ENCODE data around the gene AR.

AR gene

GRCh38 chrX:67717571-67717970 lies 173.8 kb downstream of the AR start:
- no peak overlapping the region for H3K9ac ChIP-seq (ENCODE audit: low read length)
- no peak overlapping the region for H3K4me3 ChIP-seq (ENCODE audit: low read depth in 1 of 2, low read length in 2 of 2)
- H3K36me3 ChIP-seq (ENCODE audit: insufficient read depth, low read length) = no peaks in the 10 kb centered on the region
- peaks cover 0 to 7% of the 10 kb centered on the region in 2 donors for H3K27me3 ChIP-seq (ENCODE audit: control insufficient read depth in 1 of 2, insufficient read depth in 2 of 2, low read length in 2 of 2)
- no peaks in the 10 kb centered on the region for H3K9me3 ChIP-seq (ENCODE audit: low read length)
- no peaks in the 10 kb centered on the region for H3K4me1 ChIP-seq (ENCODE audit: insufficient read depth, low read length)
- no peak overlapping the region for H3K27ac ChIP-seq (ENCODE audit: low read depth, low read length)

- Histone ChIP-seq H3K9ac (ENCODE audit: low read length) (no peak overlapping the region), H3K36me3 (ENCODE audit: insufficient read depth, low read length) (no peaks in the 10 kb centered on the region), H3K27me3 (ENCODE audit: control insufficient read depth in 1 of 2, insufficient read depth in 2 of 2, low read length in 2 of 2) (peaks cover 0 to 7% of the 10 kb centered on the region in 2 donors), H3K27ac (ENCODE audit: low read depth, low read length) (no peak overlapping the region), H3K9me3 (ENCODE audit: low read length) (no peaks in the 10 kb centered on the region), H3K4me1 (ENCODE audit: insufficient read depth, low read length) (no peaks in the 10 kb centered on the region), H3K4me3 (ENCODE audit: low read depth in 1 of 2, low read length in 2 of 2) (no peak overlapping the region)
Observed at GRCh38 chrX:67718926-67719325, 175.1 kb downstream of the AR start.

GRCh38 chrX:67720344-67720743 lies 176.5 kb downstream of the AR start:
- Histone ChIP-seq H3K4me3 (ENCODE audit: low read depth in 1 of 2, low read length in 2 of 2) (no peak overlapping the region), H3K27me3 (ENCODE audit: control insufficient read depth in 1 of 2, insufficient read depth in 2 of 2, low read length in 2 of 2) (peaks cover 0 to 7% of the 10 kb centered on the region in 2 donors), H3K9me3 (ENCODE audit: low read length) (no peaks in the 10 kb centered on the region), H3K4me1 (ENCODE audit: insufficient read depth, low read length) (no peaks in the 10 kb centered on the region), H3K27ac (ENCODE audit: low read depth, low read length) (no peak overlapping the region), H3K36me3 (ENCODE audit: insufficient read depth, low read length) (no peaks in the 10 kb centered on the region), H3K9ac (ENCODE audit: low read length) (no peak overlapping the region)

GRCh38 chrX:67721321-67721720 lies 177.5 kb downstream of the AR start:
- H3K27ac ChIP-seq (ENCODE audit: low read depth, low read length) = no peak overlapping the region
- no peaks in the 10 kb centered on the region for H3K9me3 ChIP-seq (ENCODE audit: low read length)
- peaks cover 0 to 7% of the 10 kb centered on the region in 2 donors for H3K27me3 ChIP-seq (ENCODE audit: control insufficient read depth in 1 of 2, insufficient read depth in 2 of 2, low read length in 2 of 2)
- no peaks in the 10 kb centered on the region for H3K36me3 ChIP-seq (ENCODE audit: insufficient read depth, low read length)
- no peak overlapping the region for H3K4me3 ChIP-seq (ENCODE audit: low read depth in 1 of 2, low read length in 2 of 2)
- H3K4me1 ChIP-seq (ENCODE audit: insufficient read depth, low read length) = no peaks in the 10 kb centered on the region
- H3K9ac ChIP-seq (ENCODE audit: low read length) = no peak overlapping the region

- H3K27ac ChIP-seq (ENCODE audit: low read depth, low read length) = no peak overlapping the region
- H3K4me3 ChIP-seq (ENCODE audit: low read depth in 1 of 2, low read length in 2 of 2) = no peak overlapping the region
- H3K9me3 ChIP-seq (ENCODE audit: low read length) = no peaks in the 10 kb centered on the region
- peaks cover 0 to 7% of the 10 kb centered on the region in 2 donors for H3K27me3 ChIP-seq (ENCODE audit: control insufficient read depth in 1 of 2, insufficient read depth in 2 of 2, low read length in 2 of 2)
- H3K9ac ChIP-seq (ENCODE audit: low read length) = no peak overlapping the region
- no peaks in the 10 kb centered on the region for H3K4me1 ChIP-seq (ENCODE audit: insufficient read depth, low read length)
- no peaks in the 10 kb centered on the region for H3K36me3 ChIP-seq (ENCODE audit: insufficient read depth, low read length)
Observed at GRCh38 chrX:67723580-67724351, 179.9 kb downstream of the AR start.

- no peaks in the 10 kb centered on the region for H3K4me1 ChIP-seq (ENCODE audit: insufficient read depth, low read length)
- peaks cover 0 to 7% of the 10 kb centered on the region in 2 donors for H3K27me3 ChIP-seq (ENCODE audit: control insufficient read depth in 1 of 2, insufficient read depth in 2 of 2, low read length in 2 of 2)
- H3K9me3 ChIP-seq (ENCODE audit: low read length) = no peaks in the 10 kb centered on the region
- no peaks in the 10 kb centered on the region for H3K36me3 ChIP-seq (ENCODE audit: insufficient read depth, low read length)
- no peak overlapping the region for H3K9ac ChIP-seq (ENCODE audit: low read length)
- no peak overlapping the region for H3K4me3 ChIP-seq (ENCODE audit: low read depth in 1 of 2, low read length in 2 of 2)
- H3K27ac ChIP-seq (ENCODE audit: low read depth, low read length) = no peak overlapping the region
Observed at GRCh38 chrX:67724359-67725110, 180.7 kb downstream of the AR start.

- no peak overlapping the region for H3K4me3 ChIP-seq (ENCODE audit: low read depth in 1 of 2, low read length in 2 of 2)
- H3K9ac ChIP-seq (ENCODE audit: low read length) = no peak overlapping the region
- H3K9me3 ChIP-seq (ENCODE audit: low read length) = no peaks in the 10 kb centered on the region
- H3K4me1 ChIP-seq (ENCODE audit: insufficient read depth, low read length) = no peaks in the 10 kb centered on the region
- no peak overlapping the region for H3K27ac ChIP-seq (ENCODE audit: low read depth, low read length)
- peaks cover 0 to 7% of the 10 kb centered on the region in 2 donors for H3K27me3 ChIP-seq (ENCODE audit: control insufficient read depth in 1 of 2, insufficient read depth in 2 of 2, low read length in 2 of 2)
- no peaks in the 10 kb centered on the region for H3K36me3 ChIP-seq (ENCODE audit: insufficient read depth, low read length)
Observed at GRCh38 chrX:67725471-67725870, 181.7 kb downstream of the AR start.

- no peaks in the 10 kb centered on the region for H3K36me3 ChIP-seq (ENCODE audit: insufficient read depth, low read length)
- H3K27ac ChIP-seq (ENCODE audit: low read depth, low read length) = no peak overlapping the region
- no peak overlapping the region for H3K9ac ChIP-seq (ENCODE audit: low read length)
- H3K9me3 ChIP-seq (ENCODE audit: low read length) = no peaks in the 10 kb centered on the region
- H3K4me3 ChIP-seq (ENCODE audit: low read depth in 1 of 2, low read length in 2 of 2) = no peak overlapping the region
- no peaks in the 10 kb centered on the region for H3K4me1 ChIP-seq (ENCODE audit: insufficient read depth, low read length)
- H3K27me3 ChIP-seq (ENCODE audit: control insufficient read depth in 1 of 2, insufficient read depth in 2 of 2, low read length in 2 of 2) = peaks cover 0 to 7% of the 10 kb centered on the region in 2 donors
Observed at GRCh38 chrX:67726018-67726417, 182.2 kb downstream of the AR start.

GRCh38 chrX:67727576-67727975 lies 183.8 kb downstream of the AR start:
- Histone ChIP-seq H3K27me3 (ENCODE audit: control insufficient read depth in 1 of 2, insufficient read depth in 2 of 2, low read length in 2 of 2) (no peaks in the 10 kb centered on the region), H3K36me3 (ENCODE audit: insufficient read depth, low read length) (no peaks in the 10 kb centered on the region), H3K4me3 (ENCODE audit: low read depth in 1 of 2, low read length in 2 of 2) (no peak overlapping the region), H3K9ac (ENCODE audit: low read length) (no peak overlapping the region), H3K27ac (ENCODE audit: low read depth, low read length) (no peak overlapping the region), H3K9me3 (ENCODE audit: low read length) (no peaks in the 10 kb centered on the region), H3K4me1 (ENCODE audit: insufficient read depth, low read length) (no peaks in the 10 kb centered on the region)

- no peaks in the 10 kb centered on the region for H3K9me3 ChIP-seq (ENCODE audit: low read length)
- H3K4me1 ChIP-seq (ENCODE audit: insufficient read depth, low read length) = no peaks in the 10 kb centered on the region
- no peaks in the 10 kb centered on the region for H3K27me3 ChIP-seq (ENCODE audit: control insufficient read depth in 1 of 2, insufficient read depth in 2 of 2, low read length in 2 of 2)
- no peak overlapping the region for H3K27ac ChIP-seq (ENCODE audit: low read depth, low read length)
- H3K4me3 ChIP-seq (ENCODE audit: low read depth in 1 of 2, low read length in 2 of 2) = no peak overlapping the region
- H3K36me3 ChIP-seq (ENCODE audit: insufficient read depth, low read length) = no peaks in the 10 kb centered on the region
- H3K9ac ChIP-seq (ENCODE audit: low read length) = no peak overlapping the region
Observed at GRCh38 chrX:67730296-67730695, 186.5 kb downstream of the AR start.

- no peaks in the 10 kb centered on the region for H3K36me3 ChIP-seq (ENCODE audit: insufficient read depth, low read length)
- H3K4me1 ChIP-seq (ENCODE audit: insufficient read depth, low read length) = no peaks in the 10 kb centered on the region
Observed at GRCh38 chrX:67731061-67731460, 187.2 kb downstream of the AR start.

More at GRCh38 chrX:67731061-67731460, 187.2 kb downstream of the AR start:
- H3K27ac ChIP-seq (ENCODE audit: low read depth, low read length) = no peak overlapping the region
- no peaks in the 10 kb centered on the region for H3K9me3 ChIP-seq (ENCODE audit: low read length)
- H3K9ac ChIP-seq (ENCODE audit: low read length) = no peak overlapping the region
- H3K4me3 ChIP-seq (ENCODE audit: low read depth in 1 of 2, low read length in 2 of 2) = no peak overlapping the region
- H3K27me3 ChIP-seq (ENCODE audit: control insufficient read depth in 1 of 2, insufficient read depth in 2 of 2, low read length in 2 of 2) = no peaks in the 10 kb centered on the region
